NCI-H345 (cell line): ENCODE data around the gene MAP3K4.

Source experiments
- DNase-seq: peaks from one replicate; lab custom pipeline; 2025; lab: John Stamatoyannopoulos, UW

The MAP3K4 gene

DNA sequence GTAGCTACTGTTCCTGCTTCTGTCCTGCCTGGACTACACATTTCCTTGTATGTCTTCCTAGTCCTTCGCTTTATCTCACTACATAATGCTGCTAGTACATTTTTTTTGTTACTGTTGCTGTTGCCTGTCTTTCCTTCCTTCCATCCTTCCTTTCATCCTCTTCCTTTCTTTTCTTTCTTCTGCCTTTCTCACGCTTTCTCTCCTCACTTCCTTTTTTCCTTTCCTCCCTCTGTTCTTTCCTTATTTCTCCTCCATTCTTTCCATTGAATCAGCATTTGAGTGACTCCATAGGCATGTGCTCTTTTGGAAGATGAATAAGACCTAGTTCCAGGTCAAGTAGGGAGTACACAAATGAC is 46.3 kb downstream of the MAP3K4 start:
- DNase-seq = no peak

DNA sequence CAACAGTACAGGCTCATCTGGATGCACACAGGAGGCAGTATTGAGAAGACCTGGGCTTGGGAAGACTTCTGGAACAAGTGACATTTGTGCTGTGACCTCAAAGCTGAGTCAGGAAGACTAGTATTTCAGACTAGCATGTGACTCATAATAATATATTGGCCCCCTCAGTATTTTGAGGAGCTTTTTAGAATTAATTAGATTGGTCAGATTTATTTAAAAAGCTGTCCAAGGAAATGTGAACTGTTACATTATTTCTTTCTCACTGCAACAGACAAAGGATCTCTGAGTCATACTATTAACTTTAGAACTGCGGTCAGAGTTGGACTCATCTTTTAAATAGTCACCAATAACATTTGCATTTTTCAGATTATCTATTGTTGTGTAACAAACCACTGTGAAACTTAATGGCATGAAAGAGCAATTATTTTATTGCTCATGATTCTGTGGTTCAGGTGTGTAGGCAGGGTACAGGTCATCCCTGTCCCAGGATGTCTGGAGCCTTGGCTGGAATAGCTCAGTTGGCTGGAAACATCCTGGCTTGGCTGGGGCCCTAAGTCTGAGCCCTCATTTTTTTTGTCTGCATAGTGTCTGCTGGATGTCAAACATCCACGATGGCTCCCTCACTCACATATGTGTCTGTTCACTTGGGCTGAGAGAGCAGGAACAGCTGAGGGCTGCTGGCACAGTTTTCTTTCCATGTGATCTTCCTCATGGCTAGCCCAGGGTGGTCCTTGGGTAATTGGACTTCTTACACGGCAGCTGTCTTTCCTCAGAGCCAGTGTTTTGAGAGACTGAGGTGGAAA is 46.9 kb downstream of the MAP3K4 start:
- no peak for DNase-seq

GRCh38 chr6:161041274-161041673 is 49.7 kb downstream of the MAP3K4 start:
- DNase-seq = no peak

- DNase-seq = no peak
Observed at GRCh38 chr6:161044335-161044734, 52.8 kb downstream of the MAP3K4 start.

GRCh38 chr6:161048641-161049040 is 57.1 kb downstream of the MAP3K4 start:
- no peak for DNase-seq

- no peak for DNase-seq
Observed at GRCh38 chr6:161050134-161050765, 58.7 kb downstream of the MAP3K4 start.

GRCh38 chr6:161053103-161053502 is 61.5 kb downstream of the MAP3K4 start:
- no peak for DNase-seq

- DNase-seq = no peak
Observed at GRCh38 chr6:161054876-161055275, 63.3 kb downstream of the MAP3K4 start.

GRCh38 chr6:161056451-161056850 is 64.9 kb downstream of the MAP3K4 start:
- DNase-seq = no peak

GRCh38 chr6:161057103-161058091 is 65.8 kb downstream of the MAP3K4 start:
- DNase-seq = peak; percentile 67

- DNase-seq = no peak
Observed at GRCh38 chr6:161058741-161059140, 67.2 kb downstream of the MAP3K4 start.

GRCh38 chr6:161061576-161061975 is 70.0 kb downstream of the MAP3K4 start:
- DNase-seq = no peak

DNA sequence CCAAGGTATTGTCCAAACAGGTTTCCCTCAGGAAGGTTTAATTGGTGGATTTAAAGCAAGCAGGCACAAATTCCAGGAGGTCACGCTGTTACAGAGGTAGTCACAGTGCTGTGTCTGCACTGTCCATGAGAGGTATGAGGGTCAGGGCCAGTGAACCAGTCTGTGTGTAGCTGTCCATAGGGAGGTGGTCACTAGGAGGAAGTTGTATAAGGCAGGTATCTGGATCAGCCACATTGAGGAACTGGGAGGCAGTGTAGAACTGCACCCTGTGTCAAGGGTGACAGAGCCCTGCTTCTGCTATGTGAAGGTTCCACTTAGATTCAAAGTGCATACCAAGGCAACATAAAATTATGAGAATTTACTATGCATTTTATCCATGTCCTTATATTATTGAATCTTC is 73.3 kb downstream of the MAP3K4 start:
- DNase-seq = no peak

GRCh38 chr6:161066511-161066910 is 74.9 kb downstream of the MAP3K4 start:
- DNase-seq = no peak

DNA sequence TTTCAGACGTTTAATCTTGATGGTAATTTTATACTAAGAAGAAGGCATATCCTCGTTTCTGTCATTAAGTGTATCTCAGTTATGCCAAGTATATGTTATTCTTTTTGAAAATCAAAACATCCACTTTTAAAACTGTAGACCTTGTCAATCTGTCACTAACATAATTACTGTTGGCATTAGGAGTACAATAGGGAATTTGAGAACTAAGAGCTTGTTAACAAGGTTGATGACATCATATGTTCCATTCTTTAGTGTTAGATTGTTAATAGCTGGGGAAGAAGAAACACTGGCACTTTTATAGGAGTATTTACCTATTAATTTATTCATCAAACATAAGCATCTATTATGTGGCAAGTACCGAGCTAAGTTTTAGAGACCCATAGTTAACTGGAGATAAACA is 76.2 kb downstream of the MAP3K4 start:
- no peak for DNase-seq

DNA sequence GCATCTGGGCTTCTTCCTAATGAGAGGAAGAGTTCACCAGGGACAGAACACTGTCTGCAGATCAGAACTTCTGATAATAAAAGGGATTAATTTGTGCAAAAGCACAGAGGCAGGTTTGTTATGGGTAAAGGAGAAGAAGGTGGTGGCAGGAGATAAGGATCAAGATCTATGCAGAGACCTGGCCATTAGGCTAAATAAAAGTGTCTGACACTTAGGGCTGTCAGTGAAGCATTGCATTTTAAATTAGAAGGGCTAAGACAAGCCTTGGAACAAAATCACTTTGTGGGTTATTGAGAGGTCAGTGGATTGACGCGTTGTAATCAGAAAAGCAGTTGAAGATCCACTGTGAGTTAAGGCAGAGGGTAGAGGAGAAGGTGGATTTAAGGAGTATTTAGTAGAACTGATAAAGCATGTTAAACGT is 76.8 kb downstream of the MAP3K4 start:
- no peak for DNase-seq

DNA sequence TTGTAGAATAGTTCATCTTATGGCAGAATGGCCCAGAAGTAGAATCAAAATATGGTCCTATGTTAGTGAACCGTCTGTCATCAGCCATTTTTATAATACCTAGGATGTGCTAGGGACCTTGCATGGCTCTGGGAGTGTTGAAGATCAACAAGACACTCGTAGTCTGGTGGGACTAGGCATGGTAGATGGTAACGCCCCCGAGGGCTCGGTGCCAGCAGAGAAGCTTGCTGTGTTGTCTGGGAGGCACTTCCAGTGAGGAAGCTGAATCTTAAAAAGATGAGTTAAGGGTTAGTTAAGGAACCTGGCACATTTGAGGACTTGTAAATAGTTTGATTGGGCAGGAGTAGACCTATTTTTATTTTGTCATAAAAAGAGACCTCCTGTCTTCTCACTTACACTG is 82.4 kb downstream of the MAP3K4 start:
- DNase-seq = no peak

DNA sequence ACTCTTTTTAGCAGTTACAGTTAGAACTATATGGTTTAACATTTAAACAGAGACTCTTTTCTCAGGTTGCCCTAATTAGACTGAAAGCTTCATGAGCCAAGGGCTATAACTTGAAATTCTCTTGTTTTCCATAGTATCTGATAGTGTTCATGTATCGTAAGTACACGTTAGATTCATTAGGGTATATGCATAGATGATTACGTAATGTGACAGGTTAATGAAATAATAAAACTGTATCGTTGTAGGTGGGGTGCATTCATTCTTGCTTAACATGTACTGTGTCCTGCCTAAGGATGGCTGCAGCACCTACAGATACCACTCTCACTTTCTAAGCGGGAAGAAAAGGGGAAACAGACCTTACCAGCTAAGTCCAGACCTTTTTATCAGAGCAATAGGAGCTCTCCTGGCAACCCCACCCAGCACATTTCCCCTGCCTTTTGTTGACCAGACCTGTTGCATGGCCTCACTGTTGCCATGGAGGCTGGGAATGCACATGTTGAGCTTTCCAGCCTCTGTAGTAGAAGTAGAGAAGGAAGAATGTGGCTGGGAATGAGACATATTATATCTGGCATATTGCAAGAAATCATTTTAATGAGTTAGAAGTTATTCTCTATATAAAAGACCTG is 83.0 kb downstream of the MAP3K4 start:
- DNase-seq = no peak

- DNase-seq = no peak
Observed at GRCh38 chr6:161076181-161076677, 84.7 kb downstream of the MAP3K4 start.

DNA sequence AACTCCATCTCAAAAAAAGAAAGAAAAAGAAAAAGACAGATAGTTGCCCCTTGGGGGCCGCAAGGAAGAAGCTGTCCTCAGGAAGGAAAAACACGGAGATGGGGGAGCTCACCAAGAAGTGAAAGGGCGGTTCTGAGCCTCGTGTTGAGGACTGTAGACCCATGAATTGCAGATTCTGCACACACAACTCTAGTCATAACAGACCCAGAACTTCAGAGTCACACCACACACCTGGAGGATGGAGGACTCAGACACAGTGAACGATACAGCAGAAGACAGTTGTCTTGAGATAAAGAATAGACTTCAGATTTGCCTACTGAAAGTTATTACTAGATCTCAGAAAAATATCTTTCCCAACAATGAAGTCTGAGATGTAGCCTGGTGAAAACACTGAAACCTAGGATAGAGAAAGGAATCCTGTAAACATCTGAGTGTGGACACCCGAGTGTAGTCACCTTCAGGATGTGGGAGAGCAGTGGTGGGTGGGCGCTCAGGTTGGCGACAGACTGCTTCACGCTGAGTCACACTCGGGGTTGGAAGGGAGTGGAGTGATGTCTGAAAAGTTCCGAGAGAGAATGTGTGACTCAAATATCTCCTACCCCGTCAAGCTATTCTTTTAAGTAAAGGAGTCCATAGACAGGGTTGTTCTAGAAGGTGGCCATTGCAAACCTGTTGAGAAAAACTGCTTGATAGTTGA is 88.1 kb downstream of the MAP3K4 start:
- no peak for DNase-seq

GRCh38 chr6:161080263-161080970 is 88.8 kb downstream of the MAP3K4 start:
- DNase-seq = no peak
